K562 (cell line): ENCODE data around the gene BARHL2.

Source experiments
- CTCF ChIP-seq, 3 experiments: IDR thresholded peaks in 2 of 3; conservative IDR thresholded peaks in 1 of 3; 2 replicates each; pipeline ENCODE4 v1.5.1; 2011 to 2012; ENCODE audit warnings: low read length in 3 of 3, mild to moderate bottlenecking in 3 of 3, control low read depth in 2 of 3, improper control_type of control experiment in 1 of 3, inconsistent platforms in 1 of 3, low read depth in 1 of 3, mixed read lengths in 1 of 3, moderate library complexity in 1 of 3; ENCODE audit not compliant: insufficient read depth in 2 of 3
- KLF16 ChIP-seq: IDR thresholded peaks from 2 replicates; pipeline ENCODE4 v1.6.1; 2016; ENCODE audit warnings: antibody characterized with exemption
- MAFG ChIP-seq: fragments of 450-650 bp; conservative IDR thresholded peaks from 2 replicates; pipeline ENCODE4 v1.6.1; 2016; ENCODE audit warnings: missing genetic modification characterization, missing compliant biosample characterization
- SIN3A ChIP-seq, 2 experiments: fragments of 150-350 bp in 1 of 2; IDR thresholded peaks; 2 replicates each; pipeline ENCODE4 v1.6.1; 2011 to 2016; ENCODE audit warnings: borderline replicate concordance in 2 of 2, low read depth in 2 of 2, low read length in 2 of 2, mild to moderate bottlenecking in 2 of 2, moderate library complexity in 2 of 2; ENCODE audit not compliant: control insufficient read depth in 1 of 2
- SIX5 ChIP-seq, 2 experiments: IDR thresholded peaks; 2 replicates each; pipeline ENCODE4 v1.6.1; 2011; ENCODE audit warnings: low read length in 2 of 2, borderline replicate concordance in 1 of 2, low read depth in 1 of 2, mild to moderate bottlenecking in 1 of 2, moderate library complexity in 1 of 2; ENCODE audit not compliant: insufficient read depth in 1 of 2
- UBTF ChIP-seq, 2 experiments: IDR thresholded peaks; 2 replicates each; pipeline ENCODE4 v1.6.1; 2012; ENCODE audit warnings: improper control_type of control experiment in 2 of 2, low read depth in 2 of 2, low read length in 2 of 2, borderline replicate concordance in 1 of 2
- ZEB2 ChIP-seq: fragments of 450-650 bp; IDR thresholded peaks from 2 replicates; pipeline ENCODE4 v1.6.1; 2016
- ZKSCAN1 ChIP-seq: fragments of 150-350 bp; IDR thresholded peaks from 2 replicates; pipeline ENCODE4 v1.6.1; 2016; ENCODE audit warnings: low read depth, low read length
- ZNF398 ChIP-seq: fragments of 250-450 bp; sonication (Bioruptor Pico); IDR thresholded peaks from 2 replicates; pipeline ENCODE4 v1.8.0; 2021; ENCODE audit warnings: moderate library complexity, mild to moderate bottlenecking, inconsistent platforms
- ZNF551 ChIP-seq: fragments of 250-450 bp; sonication (Bioruptor Pico); IDR thresholded peaks from 2 replicates; pipeline ENCODE4 v1.5.0; 2021; ENCODE audit warnings: mild to moderate bottlenecking, moderate library complexity
- ZNF77 ChIP-seq: fragments of 250-450 bp; sonication (Bioruptor Pico); IDR thresholded peaks from 2 replicates; pipeline ENCODE4 v1.5.0; 2020
- TF ChIP-seq, protein P1 (sequence below), 2 experiments: fragments of 250-450 bp in 1 of 2; fragments of 450-650 bp in 1 of 2; sonication (Bioruptor Pico) in 1 of 2; IDR thresholded peaks; 2 replicates each; pipeline versions ENCODE4 v1.6.1 to v1.8.0; 2016 to 2021; ENCODE audit warnings: mild to moderate bottlenecking in 2 of 2, moderate library complexity in 2 of 2, missing compliant biosample characterization in 1 of 2, missing genetic modification characterization in 1 of 2

DNA sequence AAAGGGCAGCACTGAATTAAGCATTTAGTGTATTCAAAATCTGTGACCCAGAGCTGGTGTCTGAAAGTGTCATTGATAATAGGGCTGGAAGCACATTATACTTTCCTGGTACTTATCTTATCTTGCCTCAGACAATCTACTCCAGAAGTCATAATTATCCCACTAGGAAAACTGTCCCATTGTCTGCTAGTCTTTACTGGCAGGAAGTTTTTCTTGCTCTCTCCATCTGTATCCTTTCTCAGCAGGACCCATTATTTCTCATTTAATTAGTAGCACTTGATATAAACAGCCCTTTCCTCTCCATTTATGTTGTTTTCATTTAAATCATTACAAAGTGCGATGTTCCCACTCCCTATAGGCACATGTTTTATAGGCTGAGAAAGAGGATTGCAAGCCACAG is 36.5 kb upstream of the BARHL2 start:
- no peak for TF ChIP-seq ZEB2
- TF ChIP-seq SIN3A (IDR thresholded peaks at IDR 0.05; ENCODE audit: borderline replicate concordance in 2 of 2, control insufficient read depth in 1 of 2, low read depth in 2 of 2, low read length in 2 of 2): no peak
- TF ChIP-seq MAFG (tag): no peak
- TF ChIP-seq SIX5 (IDR thresholded peaks at IDR 0.05; ENCODE audit: borderline replicate concordance in 1 of 2, insufficient read depth in 1 of 2, low read depth in 1 of 2, low read length in 2 of 2): no peak
- TF ChIP-seq ZNF77 (CRISPR knock-in tag): no peak
- no peak for TF ChIP-seq ZKSCAN1
- TF ChIP-seq KLF16: no peak
- TF ChIP-seq UBTF (IDR thresholded peaks at IDR 0.05; ENCODE audit: borderline replicate concordance in 1 of 2, low read depth in 2 of 2, low read length in 2 of 2): no peak
- TF ChIP-seq, protein P1, sequence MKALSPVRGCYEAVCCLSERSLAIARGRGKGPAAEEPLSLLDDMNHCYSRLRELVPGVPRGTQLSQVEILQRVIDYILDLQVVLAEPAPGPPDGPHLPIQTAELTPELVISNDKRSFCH (CRISPR knock-in tag; IDR thresholded peaks at IDR 0.05): no peak
- TF ChIP-seq, protein P1 (tag; IDR thresholded peaks at IDR 0.05): no peak
- TF ChIP-seq ZNF398 (CRISPR knock-in tag): no peak
- TF ChIP-seq ZNF551 (CRISPR knock-in tag): no peak
- TF ChIP-seq CTCF (IDR thresholded peaks at IDR 0.05 in 2 of 3, conservative IDR thresholded peaks at IDR 0.05 in 1 of 3; ENCODE audit: insufficient read depth in 2 of 3, low read depth in 1 of 3, low read length in 3 of 3): no peak
